NCI-H345 treated with DMSO at 0.1 percent for 48 hours (cell line): ENCODE data around the gene TFAP2B.
A peak's percentile ranks its signal among the peaks of the same experiment; 100 is the strongest.

Experiments used
- DNase-seq: peaks from one replicate; lab custom pipeline; 2025; ENCODE audit not compliant: unreplicated experiment; lab: John Stamatoyannopoulos, UW

TFAP2B gene

GRCh38 chr6:50824552-50824951 lies 5.9 kb downstream of the TFAP2B start:
- DNase-seq, result no peak

- DNase-seq, result peak; percentile 34
These were observed 6.8 kb downstream of the TFAP2B start for GRCh38 chr6:50825375-50826036.

- DNase-seq, result no peak
These were observed 7.5 kb downstream of the TFAP2B start for GRCh38 chr6:50826037-50826761.

GRCh38 chr6:50826803-50827202 lies 8.1 kb downstream of the TFAP2B start:
- no peak for DNase-seq

GRCh38 chr6:50829049-50829448 lies 10.4 kb downstream of the TFAP2B start:
- no peak for DNase-seq

GRCh38 chr6:50829898-50830444 lies 11.3 kb downstream of the TFAP2B start:
- DNase-seq, result no peak

- no peak for DNase-seq
These were observed 12.5 kb downstream of the TFAP2B start for GRCh38 chr6:50831186-50831585.

GRCh38 chr6:50832912-50833311 lies 14.2 kb downstream of the TFAP2B start:
- peak; percentile 84 for DNase-seq

- no peak for DNase-seq
These were observed 16.3 kb downstream of the TFAP2B start for GRCh38 chr6:50834929-50835410.

GRCh38 chr6:50836231-50836630 lies 17.6 kb downstream of the TFAP2B start:
- no peak for DNase-seq

GRCh38 chr6:50837589-50838445 lies 19.1 kb downstream of the TFAP2B start:
- DNase-seq, result peak; percentile 47

GRCh38 chr6:50840112-50840810 lies 21.6 kb downstream of the TFAP2B start:
- no peak for DNase-seq

GRCh38 chr6:50840811-50841192 lies 22.1 kb downstream of the TFAP2B start:
- no peak for DNase-seq

GRCh38 chr6:50842446-50842845 lies 23.8 kb downstream of the TFAP2B start:
- DNase-seq, result no peak

- DNase-seq, result no peak
These were observed 24.3 kb downstream of the TFAP2B start for GRCh38 chr6:50842861-50843384.

GRCh38 chr6:50843842-50844241 lies 25.2 kb downstream of the TFAP2B start:
- no peak for DNase-seq

- no peak for DNase-seq
These were observed 26.9 kb downstream of the TFAP2B start for GRCh38 chr6:50845499-50846143.

- no peak for DNase-seq
These were observed 27.6 kb downstream of the TFAP2B start for GRCh38 chr6:50846144-50846851.

GRCh38 chr6:50846852-50847155 lies 28.1 kb downstream of the TFAP2B start:
- no peak for DNase-seq
